DOHH2 (cell line): ENCODE results near the gene BRIP1.
"Not testable (repeated sequence)": the region's sequence is repeated elsewhere in the genome, so short reads cannot be mapped to it uniquely, and the experiment has no call there.

Source experiments
- H3F3A ChIP-seq: fragments of 200-600 bp; sonication (generic), shearing (Covaris generic); 2 replicates; pipeline ENCODE4 v1.6.0; 2016; ENCODE audit warnings: antibody characterized with exemption, mild to moderate bottlenecking; ENCODE audit not compliant: control insufficient read depth, insufficient read depth
- H3K27ac ChIP-seq: fragments of 200-600 bp; sonication (generic); 2 replicates; pipeline ENCODE4 v1.5.1; 2014; ENCODE audit warnings: low read depth, mild to moderate bottlenecking, low read length, moderate library complexity
- H3K27me3 ChIP-seq: fragments of 200-600 bp; sonication (generic); 2 replicates; pipeline ENCODE4 v1.6.1; 2014; ENCODE audit warnings: mild to moderate bottlenecking, low read length, mixed read lengths; ENCODE audit not compliant: control insufficient read depth
- H3K36me3 ChIP-seq: fragments of 200-600 bp; sonication (generic); 2 replicates; pipeline ENCODE4 v1.6.1; 2014; ENCODE audit warnings: mild to moderate bottlenecking, low read length, moderate library complexity, mixed read lengths; ENCODE audit not compliant: control insufficient read depth
- H3K4me1 ChIP-seq: fragments of 200-600 bp; sonication (generic); 2 replicates; pipeline ENCODE4 v1.6.1; 2014; ENCODE audit warnings: mild to moderate bottlenecking, low read length, mixed read lengths; ENCODE audit not compliant: control insufficient read depth
- H3K4me2 ChIP-seq: fragments of 200-600 bp; sonication (generic); 2 replicates; pipeline ENCODE4 v1.6.0; 2014; ENCODE audit warnings: mild to moderate bottlenecking, low read length, moderate library complexity
- H3K4me3 ChIP-seq: fragments of 200-600 bp; sonication (generic); 2 replicates; pipeline ENCODE4 v1.5.1; 2014; ENCODE audit warnings: mild to moderate bottlenecking, low read length, mixed read lengths
- H3K79me2 ChIP-seq: fragments of 200-600 bp; sonication (generic); 2 replicates; pipeline ENCODE4 v1.6.1; 2014; ENCODE audit warnings: mild to moderate bottlenecking, low read length, mixed read lengths; ENCODE audit not compliant: control insufficient read depth
- H3K9me2 ChIP-seq: fragments of 200-600 bp; sonication (generic); replicated peaks from 2 replicates; pipeline ENCODE4 v1.6.1; 2014; ENCODE audit warnings: mild to moderate bottlenecking, low read length, mixed read lengths; ENCODE audit not compliant: control insufficient read depth
- H3K9me3 ChIP-seq: fragments of 200-600 bp; sonication (generic); 2 replicates; pipeline ENCODE4 v1.6.1; 2014; ENCODE audit warnings: antibody characterized with exemption, low read length, mixed read lengths; ENCODE audit not compliant: control insufficient read depth, insufficient read depth
- H4K20me1 ChIP-seq: fragments of 200-600 bp; sonication (generic); 2 replicates; pipeline ENCODE4 v1.6.0; 2014; ENCODE audit warnings: low read depth, mild to moderate bottlenecking, antibody characterized with exemption, low read length, moderate library complexity; ENCODE audit not compliant: control insufficient read depth, insufficient read depth
- EZH2phosphoT487 ChIP-seq: fragments of 200-600 bp; sonication (generic); IDR thresholded peaks from 2 replicates; pipeline ENCODE4 v1.6.1; 2017; ENCODE audit warnings: borderline replicate concordance, mild to moderate bottlenecking, antibody characterized with exemption, low read length, moderate library complexity, mixed read lengths
- TF ChIP-seq, protein P1 (sequence below): fragments of 200-600 bp; sonication (generic); IDR thresholded peaks from one replicate; pipeline ENCODE4 v1.5.1; 2014; ENCODE audit warnings: antibody characterized with exemption, mild to moderate bottlenecking, low read depth, low read length; ENCODE audit not compliant: poor library complexity, severe bottlenecking

Gene BRIP1

GRCh38 chr17:61783120-61783519 is 80.2 kb downstream of the BRIP1 start:
- Histone ChIP-seq H3K27ac (peak overlapping the region; percentile 100), H3K36me3 (peaks cover 54% of the 10 kb centered on the region), H3K4me2 (peak overlapping the region; percentile 91), H3K9me2 (no peaks in the 10 kb centered on the region), H3F3A (peaks cover 32% of the 10 kb centered on the region), H4K20me1 (no peaks in the 10 kb centered on the region), H3K27me3 (no peaks in the 10 kb centered on the region), H3K4me3 (peak overlapping the region; percentile 35), H3K4me1 (peaks cover 71% of the 10 kb centered on the region), H3K9me3 (no peaks in the 10 kb centered on the region), H3K79me2 (peaks cover 5% of the 10 kb centered on the region)
- no peak for TF ChIP-seq EZH2phosphoT487
- TF ChIP-seq, protein P1, sequence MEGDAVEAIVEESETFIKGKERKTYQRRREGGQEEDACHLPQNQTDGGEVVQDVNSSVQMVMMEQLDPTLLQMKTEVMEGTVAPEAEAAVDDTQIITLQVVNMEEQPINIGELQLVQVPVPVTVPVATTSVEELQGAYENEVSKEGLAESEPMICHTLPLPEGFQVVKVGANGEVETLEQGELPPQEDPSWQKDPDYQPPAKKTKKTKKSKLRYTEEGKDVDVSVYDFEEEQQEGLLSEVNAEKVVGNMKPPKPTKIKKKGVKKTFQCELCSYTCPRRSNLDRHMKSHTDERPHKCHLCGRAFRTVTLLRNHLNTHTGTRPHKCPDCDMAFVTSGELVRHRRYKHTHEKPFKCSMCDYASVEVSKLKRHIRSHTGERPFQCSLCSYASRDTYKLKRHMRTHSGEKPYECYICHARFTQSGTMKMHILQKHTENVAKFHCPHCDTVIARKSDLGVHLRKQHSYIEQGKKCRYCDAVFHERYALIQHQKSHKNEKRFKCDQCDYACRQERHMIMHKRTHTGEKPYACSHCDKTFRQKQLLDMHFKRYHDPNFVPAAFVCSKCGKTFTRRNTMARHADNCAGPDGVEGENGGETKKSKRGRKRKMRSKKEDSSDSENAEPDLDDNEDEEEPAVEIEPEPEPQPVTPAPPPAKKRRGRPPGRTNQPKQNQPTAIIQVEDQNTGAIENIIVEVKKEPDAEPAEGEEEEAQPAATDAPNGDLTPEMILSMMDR: no peak

DNA sequence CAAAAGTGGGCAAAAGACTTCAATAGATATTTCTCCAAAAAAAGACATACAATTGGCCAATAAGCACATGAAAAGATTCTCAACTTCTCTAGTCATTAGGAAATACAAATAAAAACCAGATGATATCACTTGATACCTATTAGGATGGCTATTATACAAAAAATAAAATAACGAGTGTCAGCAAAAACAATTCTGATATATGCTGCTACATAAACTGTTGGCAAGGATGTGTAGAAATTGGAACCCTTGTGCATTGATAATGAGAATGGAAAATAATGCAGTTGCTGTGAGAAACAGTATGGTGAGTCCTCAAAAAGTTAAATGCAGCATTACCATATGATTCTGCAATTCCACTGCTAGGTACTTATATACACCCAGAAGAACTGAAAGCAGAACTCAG is 80.6 kb downstream of the BRIP1 start:
- TF ChIP-seq, protein P1: no peak
- TF ChIP-seq EZH2phosphoT487: no peak
- H3K27ac ChIP-seq: peak overlapping the region; percentile 100
- peaks cover 5% of the 10 kb centered on the region for H3K79me2 ChIP-seq

DNA sequence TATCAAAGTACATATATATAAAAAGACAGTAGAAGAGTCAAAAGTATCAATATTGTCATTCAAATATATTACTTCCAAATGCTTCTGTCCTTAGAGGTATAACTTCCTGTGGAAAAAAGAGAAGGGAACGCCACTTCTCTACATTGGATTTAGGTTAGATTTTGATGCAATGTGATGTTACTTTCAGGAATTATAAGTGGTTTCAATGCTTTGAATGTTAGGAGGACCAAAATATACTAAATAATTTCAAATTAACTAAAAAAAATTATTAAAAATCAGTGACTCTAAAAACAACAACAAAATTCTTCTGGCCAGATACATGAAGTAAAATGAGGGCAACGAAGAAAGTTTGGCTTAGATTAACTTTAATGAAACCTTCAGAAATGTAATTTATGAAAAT is 88.0 kb downstream of the BRIP1 start:
- no peak overlapping the region for H3K4me3 ChIP-seq
- peaks cover 17% of the 10 kb centered on the region for H3K9me3 ChIP-seq
- peaks cover 12% of the 10 kb centered on the region for H3K4me1 ChIP-seq
- no peaks in the 10 kb centered on the region for H4K20me1 ChIP-seq
- peaks cover 9% of the 10 kb centered on the region; the same call in 1 of the 2 replicates for H3F3A ChIP-seq
- TF ChIP-seq EZH2phosphoT487: no peak
- TF ChIP-seq, protein P1: no peak
- H3K27ac ChIP-seq: no peak overlapping the region
- H3K79me2 ChIP-seq: peaks cover 5% of the 10 kb centered on the region
- H3K9me2 ChIP-seq: no peaks in the 10 kb centered on the region
- H3K36me3 ChIP-seq: peaks cover 78% of the 10 kb centered on the region
- H3K4me2 ChIP-seq: no peak overlapping the region
- H3K27me3 ChIP-seq: no peaks in the 10 kb centered on the region

More for the DNA sequence above, 80.6 kb downstream of the BRIP1 start:
- H3F3A ChIP-seq: peaks cover 29% of the 10 kb centered on the region
- H3K27me3 ChIP-seq: no peaks in the 10 kb centered on the region
- H3K4me1 ChIP-seq: peaks cover 71% of the 10 kb centered on the region
- peak overlapping the region; percentile 91 for H3K4me2 ChIP-seq
- no peaks in the 10 kb centered on the region for H3K9me2 ChIP-seq
- no peaks in the 10 kb centered on the region for H4K20me1 ChIP-seq
- peaks cover 56% of the 10 kb centered on the region for H3K36me3 ChIP-seq
- peak overlapping the region; percentile 35 for H3K4me3 ChIP-seq
- H3K9me3 ChIP-seq: no peaks in the 10 kb centered on the region

DNA sequence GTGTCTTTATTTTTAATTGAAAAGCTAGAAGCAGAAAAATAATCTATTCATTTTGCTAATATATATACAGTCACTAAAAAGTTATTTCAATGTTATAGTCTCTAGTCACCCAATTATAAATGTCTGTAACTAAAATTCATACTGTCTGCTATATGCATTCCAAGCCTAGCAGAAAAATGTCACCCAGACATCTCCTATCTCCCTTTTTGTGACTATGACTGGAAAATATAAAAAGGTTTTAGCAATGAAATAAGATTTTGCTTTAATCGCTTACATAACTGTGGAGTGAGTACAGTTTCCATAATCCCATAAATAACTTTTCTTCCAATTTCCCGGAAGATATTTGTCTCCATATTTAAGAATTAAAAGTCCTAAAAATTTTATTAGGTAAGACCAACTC is 88.6 kb downstream of the BRIP1 start:
- Histone ChIP-seq H3K27me3 (no peaks in the 10 kb centered on the region), H3K4me3 (no peak overlapping the region), H3K9me3 (peaks cover 17% of the 10 kb centered on the region), H3K27ac (no peak overlapping the region), H3K36me3 (peaks cover 78% of the 10 kb centered on the region), H4K20me1 (no peaks in the 10 kb centered on the region), H3K4me2 (no peak overlapping the region), H3K9me2 (no peaks in the 10 kb centered on the region), H3F3A (peaks cover 9% of the 10 kb centered on the region; the same call in 1 of the 2 replicates), H3K4me1 (peaks cover 8% of the 10 kb centered on the region), H3K79me2 (peaks cover 5% of the 10 kb centered on the region)
- TF ChIP-seq, protein P1: no peak
- no peak for TF ChIP-seq EZH2phosphoT487

DNA sequence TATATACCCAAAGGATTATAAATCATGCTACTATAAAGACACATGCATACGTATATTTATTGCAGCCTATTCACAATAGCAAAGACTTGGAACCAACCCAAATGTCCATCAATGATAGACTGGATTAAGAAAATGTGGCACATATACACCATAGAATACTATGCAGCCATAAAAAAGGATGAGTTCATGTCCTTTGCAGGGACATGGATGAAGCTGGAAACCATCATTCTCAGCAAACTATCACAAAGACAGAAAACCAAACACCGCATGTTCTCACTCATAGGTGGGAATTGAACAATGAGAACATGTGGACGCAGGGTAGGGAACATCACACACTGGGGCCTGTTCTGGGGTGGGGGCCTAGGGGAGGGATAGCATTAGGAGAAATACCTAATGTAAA is 89.2 kb downstream of the BRIP1 start:
- H3K79me2 ChIP-seq, H3K4me1 ChIP-seq, H3K4me3 ChIP-seq, H3K27ac ChIP-seq, H3K4me2 ChIP-seq, H4K20me1 ChIP-seq, H3K27me3 ChIP-seq, H3F3A ChIP-seq, H3K9me2 ChIP-seq: not testable (repeated sequence)
- Histone ChIP-seq H3K9me3 (peaks cover 17% of the 10 kb centered on the region), H3K36me3 (peaks cover 83% of the 10 kb centered on the region)
